Uterus (tissue), 4 donors: ENCODE measurements around the gene GNA12. TPM values are rescaled to one million over a fixed set of nuclear protein-coding genes. Genes with fewer than 3 reads are reported as not detected.
A peak's percentile ranks its signal among the peaks of the same experiment; 100 is the strongest.

Experiments used
- DNase-seq, 2 donors: peaks; one replicate each; pipeline ENCODE4 v3.0.0-alpha.2; 2019 to 2020
- H3K27ac ChIP-seq, 2 donors: fragments of 200-600 bp; sonication (generic); 1 replicate in 1 of 2; 2 replicates in 1 of 2; pipeline ENCODE4 v1.5.1; 2016 to 2018
- H3K27me3 ChIP-seq, 2 donors: fragments of 200-600 bp; sonication (generic); one replicate each; pipeline ENCODE4 v1.5.1; 2018 to 2019; ENCODE audit warnings: control low read depth in 1 of 2
- H3K36me3 ChIP-seq, 2 donors: fragments of 200-600 bp; sonication (generic); one replicate each; pipeline ENCODE4 v1.5.1; 2019; ENCODE audit warnings: control low read depth in 1 of 2
- H3K4me1 ChIP-seq, 2 donors: fragments of 200-600 bp; sonication (generic); one replicate each; pipeline ENCODE4 v1.5.1; 2018 to 2019; ENCODE audit warnings: control low read depth in 1 of 2
- H3K4me3 ChIP-seq, 2 donors: fragments of 200-600 bp; sonication (generic); 1 replicate in 1 of 2; 2 replicates in 1 of 2; pipeline ENCODE4 v1.5.1; 2018 to 2019; ENCODE audit warnings: mild to moderate bottlenecking in 1 of 2
- H3K9me3 ChIP-seq, 2 donors: fragments of 200-600 bp; sonication (generic); one replicate each; pipeline ENCODE4 v1.5.1; 2019; ENCODE audit warnings: control low read depth in 1 of 2
- CTCF ChIP-seq, 4 experiments: fragments of 200-600 bp in 2 of 4; fragments of 450-650 bp in 2 of 4; sonication (generic) in 2 of 4; IDR thresholded peaks; one replicate each; pipeline ENCODE4 v1.5.1; 2016 to 2019; ENCODE audit warnings: antibody characterized with exemption in 4 of 4, mild to moderate bottlenecking in 2 of 4, moderate library complexity in 1 of 4
- POLR2A ChIP-seq, 2 donors: fragments of 450-650 bp; IDR thresholded peaks; one replicate each; pipeline ENCODE4 v1.6.1; 2016; ENCODE audit warnings: antibody characterized with exemption in 2 of 2, mild to moderate bottlenecking in 1 of 2, moderate library complexity in 1 of 2
- intact Hi-C: fragments of 100-400 bp; cut with DNase I; formaldehyde crosslinking; loops from one replicate; pipeline ENCODE4 v1.15.1; 2023; ENCODE audit warnings: low total_unique reads
- total RNA-seq, 4 donors: library from RNA; depleted of rRNA in 3 of 4; stranded (reverse); fragments of >200 nt in 3 of 4; gene quantifications; one replicate each; pipeline versions ENCODE4 v1.1.0 to v1.2.4, GENCODE V29; 2014 to 2023
- donor health status: DM: yes; HTN: yes; CAD: no.

The GNA12 gene
- total RNA-seq, 4 donors from 2014 or later = 20.5 to 109 (median 50.3) TPM

GRCh38 chr7:2802101-2802500, 42.0 kb downstream of the GNA12 start:
- H3K27me3 ChIP-seq = no peaks in the 10 kb centered on the region
- no peak for DNase-seq
- peak overlapping the region in 1 of 2 donors; percentile 60 for H3K27ac ChIP-seq
- no peaks in the 10 kb centered on the region for H3K9me3 ChIP-seq
- H3K4me1 ChIP-seq = peaks cover 0 to 2% of the 10 kb centered on the region in 2 donors
- no peak overlapping the region for H3K4me3 ChIP-seq
- no peaks in the 10 kb centered on the region for H3K36me3 ChIP-seq
- TF ChIP-seq POLR2A (IDR thresholded peaks at IDR 0.05) (no peak), CTCF (IDR thresholded peaks at IDR 0.05) (no peak)
- intact Hi-C loops = no loop called here

- DNase-seq = peak in 1 of 2 donors; percentile 56
- intact Hi-C loops = no loop called here
- Histone ChIP-seq H3K9me3 (no peaks in the 10 kb centered on the region), H3K36me3 (no peaks in the 10 kb centered on the region), H3K4me3 (no peak overlapping the region), H3K27me3 (no peaks in the 10 kb centered on the region), H3K4me1 (peaks cover 0 to 4% of the 10 kb centered on the region in 2 donors), H3K27ac (peak overlapping the region in 1 of 2 donors; percentile 60)
- no peak for TF ChIP-seq POLR2A (IDR thresholded peaks at IDR 0.05)
- TF ChIP-seq CTCF (IDR thresholded peaks at IDR 0.05) = no peak
Observed at GRCh38 chr7:2800931-2801688, 43.0 kb downstream of the GNA12 start.

- Histone ChIP-seq H3K4me3 (no peak overlapping the region), H3K27me3 (no peaks in the 10 kb centered on the region), H3K4me1 (peaks cover 0 to 4% of the 10 kb centered on the region in 2 donors), H3K27ac (peak overlapping the region in 1 of 2 donors; percentile 60), H3K9me3 (no peaks in the 10 kb centered on the region), H3K36me3 (no peaks in the 10 kb centered on the region)
- DNase-seq = no peak
- intact Hi-C loops = no loop called here
- TF ChIP-seq CTCF (IDR thresholded peaks at IDR 0.05) (no peak), POLR2A (IDR thresholded peaks at IDR 0.05) (no peak)
Observed at GRCh38 chr7:2800220-2800930, 43.7 kb downstream of the GNA12 start.

- TF ChIP-seq POLR2A (IDR thresholded peaks at IDR 0.05) (no peak), CTCF (IDR thresholded peaks at IDR 0.05) (no peak)
Observed at GRCh38 chr7:2799253-2799652, 44.9 kb downstream of the GNA12 start.

GRCh38 chr7:2798669-2799068, 45.4 kb downstream of the GNA12 start:
- H3K27ac ChIP-seq = no peak overlapping the region

More at GRCh38 chr7:2799253-2799652, 44.9 kb downstream of the GNA12 start:
- no peak for DNase-seq
- Histone ChIP-seq H3K36me3 (no peaks in the 10 kb centered on the region), H3K9me3 (no peaks in the 10 kb centered on the region), H3K4me1 (peaks cover 0 to 4% of the 10 kb centered on the region in 2 donors), H3K27ac (no peak overlapping the region), H3K27me3 (no peaks in the 10 kb centered on the region), H3K4me3 (no peak overlapping the region)
- intact Hi-C loops = no loop called here

More at GRCh38 chr7:2798669-2799068, 45.4 kb downstream of the GNA12 start:
- Histone ChIP-seq H3K4me3 (no peak overlapping the region), H3K4me1 (peaks cover 0 to 4% of the 10 kb centered on the region in 2 donors), H3K27me3 (no peaks in the 10 kb centered on the region), H3K36me3 (no peaks in the 10 kb centered on the region), H3K9me3 (no peaks in the 10 kb centered on the region)
- TF ChIP-seq CTCF (IDR thresholded peaks at IDR 0.05) (no peak), POLR2A (IDR thresholded peaks at IDR 0.05) (no peak)
- no peak for DNase-seq
- intact Hi-C loops = no loop called here
